HG03103 (cell line): ENCODE data around the gene KCNIP3.

ENCODE experiments used
- ATAC-seq: cut with Tn5 transposase; IDR thresholded peaks from one replicate; pipeline ENCODE4 v1.9.1; 2021; ENCODE audit warnings: low read depth; ENCODE audit not compliant: unreplicated experiment

The KCNIP3 gene

GRCh38 chr2:95325590-95326432, 28.7 kb downstream of the KCNIP3 start:
- ATAC-seq, result no peak

GRCh38 chr2:95326433-95327140, 29.4 kb downstream of the KCNIP3 start:
- no peak for ATAC-seq

- ATAC-seq, result no peak
Observed at GRCh38 chr2:95327861-95328260, 30.7 kb downstream of the KCNIP3 start.

GRCh38 chr2:95328358-95329125, 31.4 kb downstream of the KCNIP3 start:
- ATAC-seq, result no peak

- no peak for ATAC-seq
Observed at GRCh38 chr2:95329401-95329800, 32.3 kb downstream of the KCNIP3 start.

GRCh38 chr2:95329891-95330793, 33.0 kb downstream of the KCNIP3 start:
- ATAC-seq, result no peak

GRCh38 chr2:95330794-95331338, 33.7 kb downstream of the KCNIP3 start:
- no peak for ATAC-seq

- no peak for ATAC-seq
Observed at GRCh38 chr2:95331606-95332005, 34.5 kb downstream of the KCNIP3 start.

- ATAC-seq, result no peak
Observed at GRCh38 chr2:95332036-95332435, 34.9 kb downstream of the KCNIP3 start.

GRCh38 chr2:95333056-95333455, 35.9 kb downstream of the KCNIP3 start:
- no peak for ATAC-seq

- ATAC-seq, result no peak
Observed at GRCh38 chr2:95333888-95334338, 36.8 kb downstream of the KCNIP3 start.

- no peak for ATAC-seq
Observed at GRCh38 chr2:95334916-95335641, 37.9 kb downstream of the KCNIP3 start.

GRCh38 chr2:95336406-95336805, 39.3 kb downstream of the KCNIP3 start:
- ATAC-seq, result no peak

- ATAC-seq, result no peak
Observed at GRCh38 chr2:95337829-95338228, 40.7 kb downstream of the KCNIP3 start.

- ATAC-seq, result no peak
Observed at GRCh38 chr2:95342556-95343320, 45.6 kb downstream of the KCNIP3 start.

- ATAC-seq, result no peak
Observed at GRCh38 chr2:95343429-95344214, 46.5 kb downstream of the KCNIP3 start.

- no peak for ATAC-seq
Observed at GRCh38 chr2:95344215-95344583, 47.1 kb downstream of the KCNIP3 start.

GRCh38 chr2:95344656-95345055, 47.5 kb downstream of the KCNIP3 start:
- no peak for ATAC-seq
